CD4-positive, alpha-beta T cell treated with Interferon gamma for 1 hour (primary cell): ENCODE results near the gene ABCC3.

Experiments
- DNase-seq: peaks from one replicate; pipeline ENCODE4 v3.0.0-alpha.2; 2020

Gene ABCC3

GRCh38 chr17:50608700-50609379 is 25.8 kb upstream of the ABCC3 start:
- DNase-seq, result no peak

GRCh38 chr17:50609380-50610074 is 25.2 kb upstream of the ABCC3 start:
- DNase-seq, result no peak

GRCh38 chr17:50611634-50612033 is 23.0 kb upstream of the ABCC3 start:
- DNase-seq, result no peak

- no peak for DNase-seq
Observed at GRCh38 chr17:50612281-50612680, 22.4 kb upstream of the ABCC3 start.

- DNase-seq, result no peak
Observed at GRCh38 chr17:50613007-50613992, 21.4 kb upstream of the ABCC3 start.

GRCh38 chr17:50614471-50615051 is 20.1 kb upstream of the ABCC3 start:
- no peak for DNase-seq

GRCh38 chr17:50615828-50616227 is 18.9 kb upstream of the ABCC3 start:
- DNase-seq, result no peak

- DNase-seq, result no peak
Observed at GRCh38 chr17:50618300-50618699, 16.4 kb upstream of the ABCC3 start.

- DNase-seq, result no peak
Observed at GRCh38 chr17:50618941-50619340, 15.7 kb upstream of the ABCC3 start.

- DNase-seq, result no peak
Observed at GRCh38 chr17:50619489-50619888, 15.2 kb upstream of the ABCC3 start.

GRCh38 chr17:50620237-50620636 is 14.4 kb upstream of the ABCC3 start:
- no peak for DNase-seq

GRCh38 chr17:50620858-50621257 is 13.8 kb upstream of the ABCC3 start:
- no peak for DNase-seq

- peak; percentile 31 for DNase-seq
Observed at GRCh38 chr17:50621574-50622031, 13.1 kb upstream of the ABCC3 start.

- no peak for DNase-seq
Observed at GRCh38 chr17:50624321-50624934, 10.3 kb upstream of the ABCC3 start.

GRCh38 chr17:50625032-50625871 is 9.4 kb upstream of the ABCC3 start:
- DNase-seq, result no peak

- DNase-seq, result peak; percentile 66
Observed at GRCh38 chr17:50626037-50626574, 8.6 kb upstream of the ABCC3 start.

- no peak for DNase-seq
Observed at GRCh38 chr17:50627036-50627781, 7.5 kb upstream of the ABCC3 start.

GRCh38 chr17:50627782-50628601 is 6.7 kb upstream of the ABCC3 start:
- DNase-seq, result no peak

GRCh38 chr17:50629902-50630301 is 4.8 kb upstream of the ABCC3 start:
- DNase-seq, result no peak
